ENCODE data around the gene KIF21A.

GRCh38 chr12:39417916-39418315 lies 25.0 kb downstream of the KIF21A start:
- TF ChIP-seq TAF1 (IDR thresholded peaks at IDR 0.05; ENCODE audit: borderline replicate concordance, insufficient read depth, low read length) (no peak), POLR2AphosphoS5 (IDR thresholded peaks at IDR 0.05; ENCODE audit: low read depth, low read length) (no peak)
